Peyer's patch (tissue), 4 donors: Measurements from ENCODE around the gene LTBP2.

Source experiments
- POLR2A ChIP-seq, 2 donors: fragments of 450-650 bp; IDR thresholded peaks; one replicate each; pipeline ENCODE4 v1.5.1; 2017; ENCODE audit warnings: antibody characterized with exemption in 2 of 2, mild to moderate bottlenecking in 2 of 2, moderate library complexity in 2 of 2
- TF ChIP-seq, protein P1 (sequence below), 6 experiments: fragments of 450-650 bp in 4 of 6; fragments of 200-600 bp in 2 of 6; sonication (generic) in 1 of 6; IDR thresholded peaks; one replicate each; pipeline ENCODE4 v1.5.1; 2017 to 2019; ENCODE audit warnings: antibody characterized with exemption in 6 of 6, mild to moderate bottlenecking in 3 of 6, moderate library complexity in 1 of 6

- TF ChIP-seq, protein P1, sequence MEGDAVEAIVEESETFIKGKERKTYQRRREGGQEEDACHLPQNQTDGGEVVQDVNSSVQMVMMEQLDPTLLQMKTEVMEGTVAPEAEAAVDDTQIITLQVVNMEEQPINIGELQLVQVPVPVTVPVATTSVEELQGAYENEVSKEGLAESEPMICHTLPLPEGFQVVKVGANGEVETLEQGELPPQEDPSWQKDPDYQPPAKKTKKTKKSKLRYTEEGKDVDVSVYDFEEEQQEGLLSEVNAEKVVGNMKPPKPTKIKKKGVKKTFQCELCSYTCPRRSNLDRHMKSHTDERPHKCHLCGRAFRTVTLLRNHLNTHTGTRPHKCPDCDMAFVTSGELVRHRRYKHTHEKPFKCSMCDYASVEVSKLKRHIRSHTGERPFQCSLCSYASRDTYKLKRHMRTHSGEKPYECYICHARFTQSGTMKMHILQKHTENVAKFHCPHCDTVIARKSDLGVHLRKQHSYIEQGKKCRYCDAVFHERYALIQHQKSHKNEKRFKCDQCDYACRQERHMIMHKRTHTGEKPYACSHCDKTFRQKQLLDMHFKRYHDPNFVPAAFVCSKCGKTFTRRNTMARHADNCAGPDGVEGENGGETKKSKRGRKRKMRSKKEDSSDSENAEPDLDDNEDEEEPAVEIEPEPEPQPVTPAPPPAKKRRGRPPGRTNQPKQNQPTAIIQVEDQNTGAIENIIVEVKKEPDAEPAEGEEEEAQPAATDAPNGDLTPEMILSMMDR (IDR thresholded peaks at IDR 0.05) = no peak
- no peak for TF ChIP-seq POLR2A (IDR thresholded peaks at IDR 0.05)
These were observed 105.6 kb downstream of the LTBP2 start for GRCh38 chr14:74506411-74506851.
